OCI-LY7 (cell line): ENCODE results near the gene PEX14. TPM values are rescaled to one million over a fixed set of nuclear protein-coding genes. Genes with fewer than 3 reads are reported as not detected.

Source experiments
- BruUV-seq: library from RNA; stranded (reverse); fragments of 400-500 nt; replicated peaks from 2 replicates; lab custom pipeline; 2021; lab: Mats Ljungman, UMichigan
- CTCF ChIA-PET: fragments of 300-600 bp; sonication (Branson Sonifier 250); formaldehyde crosslinking; loops from one replicate; lab custom pipeline; 2022; ENCODE audit warnings: antibody characterized with exemption; ENCODE audit not compliant: unreplicated experiment; lab: Charles Lee
- POLR2A ChIA-PET: fragments of 300-600 bp; sonication (Branson Sonifier 250); formaldehyde crosslinking; loops from one replicate; lab custom pipeline; 2022; ENCODE audit warnings: antibody characterized with exemption; lab: Charles Lee
- DNase-seq: peaks from one replicate; pipeline ENCODE4 v3.0.0-alpha.2; 2015; ENCODE audit warnings: low spot score
- H2AFZ ChIP-seq: fragments of 200-600 bp; sonication (generic), shearing (Covaris generic); 2 replicates; pipeline ENCODE4 v1.6.1; 2014; ENCODE audit warnings: mild to moderate bottlenecking, antibody characterized with exemption, low read length, moderate library complexity
- H3K27ac ChIP-seq: fragments of 200-600 bp; sonication (generic); 2 replicates; pipeline ENCODE4 v1.5.1; 2014; ENCODE audit warnings: mixed run types, low read depth, mild to moderate bottlenecking, moderate library complexity, low read length, inconsistent platforms; ENCODE audit not compliant: poor library complexity, severe bottlenecking
- H3K36me3 ChIP-seq: fragments of 200-600 bp; sonication (generic); 2 replicates; pipeline ENCODE4 v1.6.1; 2014; ENCODE audit warnings: mild to moderate bottlenecking, antibody characterized with exemption, low read length, moderate library complexity, mixed read lengths; ENCODE audit not compliant: insufficient read depth
- H3K4me1 ChIP-seq: fragments of 200-600 bp; sonication (generic); 2 replicates; pipeline ENCODE4 v1.5.1; 2014; ENCODE audit warnings: mild to moderate bottlenecking, low read length; ENCODE audit not compliant: insufficient read depth, poor library complexity, severe bottlenecking
- H3K4me2 ChIP-seq: fragments of 200-600 bp; sonication (generic); 2 replicates; pipeline ENCODE4 v1.6.1; 2014; ENCODE audit warnings: mild to moderate bottlenecking, low read length
- H3K4me3 ChIP-seq: fragments of 200-600 bp; sonication (generic); 2 replicates; pipeline ENCODE4 v1.5.1; 2014; ENCODE audit warnings: mild to moderate bottlenecking, low read depth, low read length; ENCODE audit not compliant: poor library complexity, severe bottlenecking
- H3K79me2 ChIP-seq: fragments of 200-600 bp; sonication (generic); 2 replicates; pipeline ENCODE4 v1.6.1; 2016; ENCODE audit warnings: low read depth, mild to moderate bottlenecking, low read length, moderate library complexity, mixed read lengths; ENCODE audit not compliant: insufficient read depth
- H3K9me2 ChIP-seq: fragments of 200-600 bp; sonication (generic); 2 replicates; pipeline ENCODE4 v1.6.1; 2016; ENCODE audit warnings: mild to moderate bottlenecking, low read length, mixed read lengths; ENCODE audit not compliant: insufficient read depth
- H3K9me3 ChIP-seq: fragments of 200-600 bp; sonication (generic); 2 replicates; pipeline ENCODE4 v1.6.1; 2014; ENCODE audit warnings: mild to moderate bottlenecking, mixed run types, low read length, mixed read lengths
- H4K20me1 ChIP-seq: fragments of 200-600 bp; sonication (generic); 2 replicates; pipeline ENCODE4 v1.6.1; 2014; ENCODE audit warnings: mild to moderate bottlenecking, antibody characterized with exemption, low read length, moderate library complexity, mixed read lengths; ENCODE audit not compliant: insufficient read depth
- CTCF ChIP-seq: fragments of 200-600 bp; sonication (generic); conservative IDR thresholded peaks from 2 replicates; pipeline ENCODE4 v1.5.1; 2014; ENCODE audit warnings: mild to moderate bottlenecking, antibody characterized with exemption, low read length, moderate library complexity, mixed read lengths
- EZH2phosphoT487 ChIP-seq: fragments of 200-600 bp; sonication (generic); IDR thresholded peaks from 2 replicates; pipeline ENCODE4 v1.6.1; 2018; ENCODE audit warnings: low read depth, borderline replicate concordance, mild to moderate bottlenecking, mixed run types, antibody characterized with exemption, low read length, moderate library complexity, mixed read lengths
- intact Hi-C: fragments of 100-400 bp; cut with micrococcal nuclease; formaldehyde crosslinking; loops from one replicate; pipeline ENCODE4 v1.10.0; 2022; ENCODE audit not compliant: unreplicated experiment
- total RNA-seq, 2 experiments: library from RNA; depleted of rRNA in 1 of 2; stranded (reverse); fragments of >200 nt in 1 of 2; shearing (Covaris generic) in 1 of 2; gene quantifications; 2 replicates each; pipeline ENCODE4 v1.2.3, GENCODE V29; 2014 to 2022

The PEX14 gene
- total RNA-seq, 2 experiments from 2014 or later = 14.6 to 24.3 TPM

GRCh38 chr1:10629816-10630571 is 155.2 kb downstream of the PEX14 start:
- CTCF ChIA-PET = interaction anchor here (0.7 kb wide), 1 partner anchor 832 kb away, joined by 5 read pairs; no protein-coding TSS in a partner anchor
- BruUV-seq = no TSS peak
- Histone ChIP-seq H3K9me2 (no peaks in the 10 kb centered on the region), H3K9me3 (no peaks in the 10 kb centered on the region), H3K4me1 (no peaks in the 10 kb centered on the region), H2AFZ (no peak overlapping the region), H4K20me1 (no peaks in the 10 kb centered on the region), H3K4me3 (no peak overlapping the region), H3K79me2 (no peaks in the 10 kb centered on the region), H3K4me2 (no peak overlapping the region), H3K36me3 (no peaks in the 10 kb centered on the region), H3K27ac (no peak overlapping the region)
- no peak for DNase-seq
- POLR2A ChIA-PET = interaction anchor here (0.6 to 0.7 kb wide), 2 partner anchors 106 to 218 kb away, joined by 5 read pairs; no protein-coding TSS in a partner anchor
- intact Hi-C loops = no loop called here
- no peak for TF ChIP-seq EZH2phosphoT487
- TF ChIP-seq CTCF = no peak

GRCh38 chr1:10630661-10631120 is 155.9 kb downstream of the PEX14 start:
- ChIA-PET CTCF (interaction anchor here (0.7 kb wide), 1 partner anchor 832 kb away, joined by 5 read pairs; no protein-coding TSS in a partner anchor), POLR2A (interaction anchor here (0.7 kb wide), 1 partner anchor 218 kb away, joined by 5 read pairs; no protein-coding TSS in a partner anchor)
- Histone ChIP-seq H4K20me1 (no peaks in the 10 kb centered on the region), H3K27ac (no peak overlapping the region), H2AFZ (no peak overlapping the region), H3K4me3 (no peak overlapping the region), H3K79me2 (no peaks in the 10 kb centered on the region), H3K9me3 (no peaks in the 10 kb centered on the region), H3K4me1 (no peaks in the 10 kb centered on the region), H3K9me2 (no peaks in the 10 kb centered on the region), H3K4me2 (no peak overlapping the region), H3K36me3 (no peaks in the 10 kb centered on the region)
- intact Hi-C loops = no loop called here
- no TSS peak for BruUV-seq
- TF ChIP-seq CTCF (no peak), EZH2phosphoT487 (no peak)
- no peak for DNase-seq
